AG04450 (cell line): ENCODE measurements around the gene TCP1. TPM values are rescaled to one million over a fixed set of nuclear protein-coding genes. Genes with fewer than 3 reads are reported as not detected.
"Not testable (repeated sequence)": the region's sequence is repeated elsewhere in the genome, so short reads cannot be mapped to it uniquely, and the experiment has no call there.

Experiments used
- CTCF ChIA-PET: fragments of 300-600, 350-600 bp; formaldehyde crosslinking; extraction: SDS; loops from one replicate; lab custom pipeline; 2022; ENCODE audit warnings: antibody characterized with exemption, inconsistent platforms; lab: Charles Lee
- POLR2A ChIA-PET: fragments of 350-600 bp; formaldehyde crosslinking; extraction: SDS; loops from one replicate; lab custom pipeline; 2021; ENCODE audit warnings: antibody characterized with exemption, inconsistent platforms; lab: Yijun Ruan, JAX
- DNase-seq: peaks from one replicate; pipeline ENCODE4 v3.0.0-alpha.2; 2011; ENCODE audit warnings: low read depth, low spot score
- H3K27ac ChIP-seq: one replicate; pipeline ENCODE4 v1.5.1; 2012; ENCODE audit warnings: low read depth, low read length, control low read depth
- H3K27me3 ChIP-seq: one replicate; pipeline ENCODE4 v1.6.0; 2012; ENCODE audit warnings: low read length; ENCODE audit not compliant: control insufficient read depth, insufficient read depth
- H3K4me3 ChIP-seq: 2 replicates; pipeline ENCODE4 v1.5.1; 2011; ENCODE audit warnings: mild to moderate bottlenecking, low read depth, low read length, control low read depth
- H3K9me3 ChIP-seq: 2 replicates; pipeline ENCODE4 v1.5.1; 2012; ENCODE audit warnings: low read length; ENCODE audit not compliant: control insufficient read depth, insufficient read depth
- CTCF ChIP-seq: IDR thresholded peaks from 2 replicates; pipeline ENCODE4 v1.5.1; 2011; ENCODE audit warnings: low read depth, low read length, control low read depth, inconsistent platforms
- polyA plus RNA-seq: library from polyadenylated mRNA; depleted of rRNA; stranded (reverse); fragments of >200 nt; gene quantifications from 2 replicates; pipeline ENCODE4 v1.2.3, GENCODE V29; 2011

TCP1 gene
- polyA plus RNA-seq, 1 experiment = 182 TPM

GRCh38 chr6:159801935-159802334, 12.5 kb upstream of the TCP1 start:
- no peak overlapping the region for H3K27ac ChIP-seq
- H3K4me3 ChIP-seq = no peak overlapping the region
- no peaks in the 10 kb centered on the region; the same call in 1 of the 2 replicates for H3K9me3 ChIP-seq
- ChIA-PET CTCF (no interaction called here), POLR2A (no interaction called here)
- peaks cover 3% of the 10 kb centered on the region for H3K27me3 ChIP-seq
- no peak for TF ChIP-seq CTCF
- no peak for DNase-seq

DNA sequence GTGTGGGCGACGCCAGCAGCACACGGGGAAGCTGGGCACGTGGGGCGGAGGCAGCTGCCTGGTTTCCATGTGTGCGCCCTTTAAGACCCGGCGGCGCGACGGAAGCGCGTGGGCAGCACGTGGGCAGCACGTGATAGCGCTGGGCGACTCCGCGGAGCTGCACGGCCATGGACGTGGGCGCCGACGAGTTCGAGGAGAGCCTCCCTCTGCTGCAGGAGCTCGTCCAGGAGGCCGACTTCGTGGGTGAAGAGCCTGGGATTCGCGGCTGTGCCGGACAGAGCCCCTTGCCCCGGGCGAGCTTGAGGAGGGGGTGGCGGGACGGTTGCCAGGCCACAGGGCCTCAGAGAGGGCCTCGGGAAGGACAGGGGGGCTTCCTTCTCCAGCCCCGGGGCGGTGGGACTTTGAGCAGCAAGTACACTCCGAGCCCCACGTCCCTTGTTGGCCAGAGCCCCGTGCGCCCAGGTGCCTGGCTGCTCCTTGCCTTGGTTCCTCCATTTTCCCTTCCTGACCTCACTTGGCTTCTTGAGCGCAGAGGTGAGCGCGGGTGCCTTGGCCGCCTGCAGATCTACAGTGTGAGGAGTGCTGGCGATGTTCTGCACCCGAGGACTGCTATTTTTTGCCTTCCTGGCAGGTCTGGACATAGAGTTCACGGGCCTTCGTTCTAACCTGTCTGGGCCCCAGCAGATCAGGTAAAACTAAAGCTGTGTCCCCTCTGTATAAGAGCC, 10.9 kb upstream of the TCP1 start, which contains the start of gene PNLDC1:
PNLDC1 (plus strand) TSS at position 136 of the 725 bp plus-strand sequence; CDS start at position 168, 32 bp downstream.
- H3K27ac ChIP-seq = no peak within 1 kb of the TSS
- H3K9me3 ChIP-seq = no peaks in the 10 kb centered on the region; the same call in 1 of the 2 replicates
- no peak within 1 kb of the TSS for H3K4me3 ChIP-seq
- ChIA-PET CTCF (no interaction called here), POLR2A (no interaction called here)
- DNase-seq = no peak
- TF ChIP-seq CTCF = no peak
- peaks cover 3% of the 10 kb centered on the region for H3K27me3 ChIP-seq

GRCh38 chr6:159797554-159797953, 8.2 kb upstream of the TCP1 start:
- POLR2A ChIA-PET = no interaction called here
- Histone ChIP-seq H3K9me3 (no peaks in the 10 kb centered on the region; the same call in 1 of the 2 replicates), H3K27me3 (no peaks in the 10 kb centered on the region), H3K4me3 (no peak overlapping the region), H3K27ac (no peak overlapping the region)
- DNase-seq = no peak
- no peak for TF ChIP-seq CTCF
- CTCF ChIA-PET = no interaction called here

DNA sequence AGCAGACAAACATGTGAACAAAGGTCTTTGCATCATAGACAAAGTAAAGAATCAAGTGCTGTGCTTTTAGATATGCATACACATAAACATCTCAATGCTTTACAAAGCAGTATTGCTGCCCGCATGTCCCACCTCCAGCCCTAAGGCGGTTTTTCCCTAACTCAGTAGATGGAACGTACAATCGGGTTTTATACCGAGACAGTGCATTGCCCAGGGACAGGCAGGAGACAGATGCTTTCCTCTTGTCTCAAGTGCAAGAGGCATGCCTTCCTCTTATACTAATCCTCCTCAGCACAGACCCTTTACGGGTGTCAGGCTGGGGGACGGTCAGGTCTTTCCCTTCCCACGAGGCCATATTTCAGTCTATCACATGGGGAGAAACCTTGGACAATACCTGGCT, 5.6 kb upstream of the TCP1 start:
- H3K27me3 ChIP-seq, H3K9me3 ChIP-seq, DNase-seq, H3K27ac ChIP-seq, CTCF ChIA-PET, H3K4me3 ChIP-seq, POLR2A ChIA-PET: not testable (repeated sequence)

DNA sequence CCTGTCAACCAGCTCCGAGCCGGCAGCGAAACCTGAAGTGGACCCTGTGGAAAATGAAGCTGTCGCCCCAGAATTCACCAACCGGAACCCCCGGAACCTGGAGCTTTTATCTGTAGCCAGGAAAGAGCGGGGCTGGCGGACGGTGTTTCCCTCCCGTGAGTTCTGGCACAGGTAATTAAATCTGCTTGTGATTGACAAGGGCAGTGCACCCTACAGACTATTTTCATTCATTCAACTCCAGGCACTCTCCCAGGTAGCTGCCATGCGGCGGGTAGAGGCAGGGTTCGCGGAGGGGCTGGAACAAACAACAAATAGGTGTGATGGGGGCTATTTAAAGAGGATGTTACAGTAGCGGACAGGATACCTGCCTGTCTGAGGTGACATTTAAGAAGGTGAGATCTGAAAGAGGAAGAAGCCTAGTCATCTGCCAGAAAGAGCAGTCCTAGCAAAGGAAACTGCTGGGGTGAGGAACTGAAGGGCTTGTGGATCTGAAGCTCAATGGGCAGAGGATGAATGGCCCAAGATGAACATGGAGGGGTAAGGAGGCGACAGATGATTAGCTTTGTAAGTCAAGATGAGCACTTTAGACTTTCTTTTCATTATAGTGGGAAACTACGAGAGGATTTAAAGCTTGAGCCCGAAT, 1.7 kb upstream of the TCP1 start:
- TF ChIP-seq CTCF = no peak
- H3K4me3 ChIP-seq = peak overlapping the region; percentile 91
- no peaks in the 10 kb centered on the region for H3K27me3 ChIP-seq
- H3K27ac ChIP-seq = peak overlapping the region; percentile 83
- ChIA-PET POLR2A (interaction anchor here (1.4 to 3.2 kb wide), 3 partner anchors 30 to 239 kb away, joined by 4 to 20 read pairs (median 18); partner anchors contain the start of genes ACAT2 and WTAP), CTCF (interaction anchor here (0.9 to 2.7 kb wide), 3 partner anchors 100 to 664 kb away, joined by 3 to 16 read pairs (median 3); no protein-coding TSS in a partner anchor)
- DNase-seq = no peak
- peaks cover 4% of the 10 kb centered on the region; the same call in 1 of the 2 replicates for H3K9me3 ChIP-seq
